HG03442 (cell line): ENCODE data around the gene PTPRN2.

Source experiments
- ATAC-seq: cut with Tn5 transposase; IDR thresholded peaks from one replicate; pipeline ENCODE4 v1.9.1; 2021; ENCODE audit warnings: mild to moderate bottlenecking, moderate library complexity; ENCODE audit not compliant: unreplicated experiment

PTPRN2 gene

DNA sequence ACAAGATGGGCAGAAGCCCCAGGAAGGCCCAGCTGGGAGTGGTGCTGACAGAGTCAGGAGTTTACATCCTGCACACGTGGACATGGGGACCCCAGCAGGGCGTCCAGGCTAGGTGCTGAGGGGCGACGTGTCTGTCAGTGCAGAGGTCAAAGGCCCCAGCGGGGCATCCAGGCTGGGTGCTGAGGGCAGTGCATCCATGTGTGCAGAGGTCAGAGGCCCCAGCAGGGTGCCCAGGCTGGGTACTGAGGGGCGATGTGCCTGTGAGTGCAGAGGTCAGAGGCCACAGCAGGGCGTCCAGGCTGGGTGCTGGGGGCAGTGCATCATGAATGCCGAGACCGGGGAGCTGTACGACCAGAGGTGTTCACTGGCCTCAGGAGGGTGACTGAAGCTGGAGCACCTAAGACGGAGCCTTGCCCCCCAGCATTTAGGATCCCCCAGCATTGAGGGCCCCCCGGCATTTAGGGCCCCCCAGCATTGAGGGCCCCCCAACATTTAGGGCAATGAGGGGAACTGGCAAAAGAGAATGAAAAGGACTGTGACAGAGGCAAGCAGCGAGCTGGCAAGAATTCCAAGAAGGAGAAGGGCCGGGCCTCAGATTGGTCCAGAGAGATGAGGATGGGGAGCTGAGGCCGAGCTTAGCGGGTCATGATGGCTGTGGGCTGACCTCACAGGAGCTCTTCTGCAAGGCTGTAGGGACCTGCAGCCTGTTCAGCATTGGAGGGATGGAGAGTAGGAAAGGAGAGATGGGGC, 474.9 kb downstream of the PTPRN2 start:
- no peak for ATAC-seq

DNA sequence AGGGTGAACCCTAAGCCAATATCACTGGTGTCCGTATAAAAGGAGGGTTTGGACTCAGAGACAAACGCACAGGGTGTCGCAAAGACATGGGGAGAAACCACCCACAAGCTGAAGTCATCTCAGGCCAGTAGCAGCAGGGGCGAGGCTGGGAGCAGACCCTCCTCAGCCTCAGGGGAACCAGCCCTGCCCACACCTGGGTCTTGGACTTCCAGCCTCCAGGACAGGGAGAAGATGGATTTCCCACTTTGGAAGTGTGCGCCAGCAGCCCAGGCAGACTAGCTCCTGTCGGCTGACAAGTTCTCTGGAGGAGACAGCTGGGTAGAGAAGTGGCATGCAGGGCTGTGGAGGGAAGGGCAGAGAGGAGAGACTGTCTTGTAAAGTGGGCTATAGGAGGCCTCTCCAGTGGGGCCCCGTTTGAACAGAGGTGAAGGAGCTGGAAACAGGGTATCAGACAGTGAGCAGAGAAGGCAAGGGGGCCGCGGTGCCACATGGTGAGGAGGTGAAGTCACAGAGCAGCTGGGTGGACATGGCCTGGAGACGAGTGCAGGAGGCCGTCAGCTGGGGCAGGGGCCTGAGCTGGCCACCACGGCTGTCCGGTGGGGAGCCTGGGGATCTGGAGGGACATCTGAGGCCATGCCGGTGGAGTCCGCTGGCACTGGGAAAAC, 475.6 kb downstream of the PTPRN2 start:
- no peak for ATAC-seq

DNA sequence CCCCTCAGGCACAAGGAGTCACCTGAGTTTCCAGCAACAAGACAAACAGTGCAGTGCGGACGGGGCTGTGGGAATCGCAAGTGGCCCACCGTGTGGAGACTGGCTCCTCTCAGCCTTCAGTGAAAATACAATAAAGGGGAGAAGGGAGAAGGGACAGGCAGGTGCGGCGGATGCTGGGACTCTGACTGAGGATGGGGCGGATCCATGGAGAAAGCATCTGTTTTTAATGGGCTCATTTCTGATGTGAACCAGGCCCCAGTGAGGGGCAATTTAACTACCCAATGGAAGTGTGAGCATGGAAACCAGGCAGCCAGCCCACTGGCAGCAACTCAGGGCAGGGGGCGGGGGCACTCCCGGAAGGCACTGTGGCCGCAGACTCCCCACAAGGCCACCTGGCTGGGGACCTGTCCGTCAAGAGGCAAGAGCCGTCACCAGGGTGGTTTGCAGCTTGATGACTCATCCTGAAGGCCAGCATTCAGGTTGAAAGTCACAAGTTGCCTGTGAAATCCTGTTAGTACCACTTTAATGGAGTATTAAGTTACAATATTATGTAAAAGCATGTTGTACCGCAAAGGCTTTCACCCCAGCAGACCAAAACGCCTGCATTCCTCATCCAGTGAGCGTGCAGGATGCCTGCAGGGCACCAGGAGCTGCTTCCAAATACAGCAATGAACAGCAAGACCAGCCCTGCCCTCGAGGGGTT, 476.4 kb downstream of the PTPRN2 start:
- no peak for ATAC-seq

DNA sequence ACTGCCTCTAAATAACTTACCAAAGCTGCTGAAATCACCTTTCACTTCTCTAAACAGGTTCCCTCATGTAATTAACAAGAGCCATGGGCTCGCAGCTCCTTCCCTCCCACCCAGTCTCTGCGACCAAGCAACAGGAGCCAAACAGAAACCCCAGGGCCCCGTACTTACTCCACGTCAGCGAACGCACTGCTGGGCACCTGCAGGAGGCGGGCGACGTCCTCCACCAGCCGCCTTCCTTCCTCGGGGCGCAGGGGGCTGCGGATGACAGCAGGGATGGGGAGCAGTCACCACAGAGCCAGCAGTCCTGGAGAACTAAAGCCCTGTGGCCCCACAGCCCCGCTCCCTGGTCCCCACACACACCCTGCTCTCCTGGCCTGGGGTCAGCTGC, 477.0 kb downstream of the PTPRN2 start:
- no peak for ATAC-seq

DNA sequence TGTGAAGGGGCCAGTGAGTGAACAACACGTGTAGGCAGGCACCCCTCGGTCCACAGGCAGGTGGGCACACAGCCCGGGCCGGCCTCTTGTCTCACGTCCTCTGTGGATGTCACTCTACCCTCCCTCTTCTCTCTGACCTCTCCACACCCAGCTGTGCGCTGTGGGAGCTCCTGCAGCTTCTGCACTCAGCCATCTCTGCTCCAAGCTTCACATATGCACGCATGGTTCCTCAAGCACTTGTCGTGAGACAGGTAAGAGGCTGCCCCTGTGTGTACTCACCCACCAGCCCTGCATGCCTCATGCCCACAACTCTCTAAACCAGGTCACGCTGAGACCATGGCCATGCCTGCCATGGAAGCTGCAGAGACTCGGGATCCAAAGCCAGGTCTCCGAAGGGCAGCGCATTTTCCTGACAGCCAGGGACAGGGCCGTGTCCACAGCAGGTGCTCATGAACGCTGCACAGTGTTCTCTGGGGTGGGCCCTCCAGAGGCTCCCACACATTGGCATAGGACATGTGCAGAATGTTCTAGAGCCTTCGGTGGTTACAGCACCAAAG, 477.5 kb downstream of the PTPRN2 start:
- no peak for ATAC-seq

DNA sequence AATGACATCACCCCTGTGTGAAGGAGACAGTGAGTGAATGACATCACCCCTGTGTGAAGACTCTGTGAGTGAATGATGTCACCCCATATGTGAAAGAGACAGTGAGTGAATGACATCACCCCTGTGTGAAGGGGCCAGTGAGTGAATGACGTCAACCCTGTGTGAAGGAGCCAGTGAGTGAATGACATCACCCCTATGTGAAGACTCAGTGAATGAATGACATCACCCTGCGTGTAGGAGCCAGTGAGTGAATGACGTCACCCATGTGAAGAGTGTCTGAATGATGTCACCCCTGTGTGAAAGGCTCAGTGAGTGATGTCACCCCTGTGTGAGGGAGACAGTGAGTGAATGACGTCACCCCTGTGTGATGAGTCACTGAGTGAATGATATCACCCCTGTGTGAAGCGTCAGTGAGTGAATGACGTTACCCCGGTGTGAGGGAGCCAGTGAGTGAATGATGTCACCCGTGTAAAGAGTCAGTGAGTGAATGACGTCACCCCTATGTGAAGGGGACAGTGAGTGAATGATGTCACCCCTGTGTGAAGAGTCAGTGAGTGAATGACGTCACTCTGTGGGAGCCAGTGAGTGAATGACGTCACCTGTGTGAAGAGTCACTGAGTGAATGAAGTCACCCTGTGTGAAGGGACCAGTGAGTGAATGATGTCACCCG, 478.1 kb downstream of the PTPRN2 start:
- ATAC-seq = no peak

DNA sequence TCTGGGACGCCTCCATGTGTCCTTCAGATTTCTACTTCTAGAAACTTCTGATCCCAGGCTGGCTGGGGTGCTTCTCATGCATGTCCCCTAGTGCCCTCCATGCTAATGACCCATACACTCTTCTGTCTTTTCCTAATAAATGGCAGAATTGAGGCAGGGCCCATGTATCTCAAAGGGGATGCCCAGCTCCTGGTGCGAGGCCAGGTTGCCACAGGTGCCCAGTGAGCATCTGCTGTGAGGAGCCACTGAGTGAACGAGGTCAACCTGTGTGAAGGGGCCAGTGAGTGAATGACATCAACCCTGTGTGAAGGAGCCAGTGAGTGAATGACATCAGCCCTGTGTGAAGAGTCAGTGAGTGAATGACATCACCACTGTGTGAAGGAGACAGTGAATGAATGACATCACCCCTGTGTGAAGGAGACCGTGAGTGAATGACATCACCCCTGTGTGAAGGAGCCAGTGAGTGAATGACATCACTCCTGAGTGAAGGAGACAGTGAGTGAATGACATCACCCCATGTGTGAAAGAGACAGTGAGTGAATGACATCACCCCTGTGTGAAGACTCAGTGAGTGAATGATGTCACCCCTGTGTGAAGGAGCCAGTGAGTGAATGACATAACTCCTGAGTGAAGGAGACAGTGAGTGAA, 478.9 kb downstream of the PTPRN2 start:
- ATAC-seq = no peak

DNA sequence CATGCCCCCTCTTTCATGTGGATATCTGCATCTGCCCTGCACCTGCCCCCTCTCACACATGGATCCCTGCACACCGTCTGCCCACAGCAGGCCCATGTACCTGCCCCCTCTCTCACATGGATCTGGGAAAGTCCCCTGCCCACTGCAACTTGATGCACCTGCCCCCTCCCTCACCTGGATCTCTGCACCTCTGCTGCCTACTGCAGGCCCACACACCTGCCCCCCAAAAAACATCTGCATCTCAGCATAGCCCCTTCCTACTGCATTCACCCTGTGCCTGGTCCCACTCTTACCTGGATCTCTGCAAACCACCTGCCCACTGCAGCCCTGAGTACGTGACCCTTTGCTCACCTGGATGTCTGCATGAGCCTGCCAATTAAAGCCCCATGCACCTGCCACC, 479.8 kb downstream of the PTPRN2 start:
- no peak for ATAC-seq

DNA sequence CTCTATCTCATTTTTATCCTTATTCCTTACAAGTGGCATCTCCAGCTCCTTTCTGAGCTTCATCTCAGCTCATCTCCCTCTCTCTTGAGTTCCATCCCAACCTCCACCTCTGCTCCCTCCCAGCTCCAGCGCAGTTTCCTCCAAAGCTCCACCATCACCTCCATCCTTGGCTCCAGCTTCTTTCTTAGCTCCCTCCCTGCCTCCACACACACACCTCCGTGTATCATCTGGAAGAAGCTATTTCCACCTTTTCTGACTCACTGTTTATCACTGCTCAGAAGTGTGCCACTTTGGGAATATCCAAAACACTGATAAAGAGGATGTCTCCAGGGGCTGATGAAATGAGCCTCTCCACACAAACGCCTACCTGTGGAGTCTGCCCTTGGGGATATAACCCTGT, 481.4 kb downstream of the PTPRN2 start:
- no peak for ATAC-seq

DNA sequence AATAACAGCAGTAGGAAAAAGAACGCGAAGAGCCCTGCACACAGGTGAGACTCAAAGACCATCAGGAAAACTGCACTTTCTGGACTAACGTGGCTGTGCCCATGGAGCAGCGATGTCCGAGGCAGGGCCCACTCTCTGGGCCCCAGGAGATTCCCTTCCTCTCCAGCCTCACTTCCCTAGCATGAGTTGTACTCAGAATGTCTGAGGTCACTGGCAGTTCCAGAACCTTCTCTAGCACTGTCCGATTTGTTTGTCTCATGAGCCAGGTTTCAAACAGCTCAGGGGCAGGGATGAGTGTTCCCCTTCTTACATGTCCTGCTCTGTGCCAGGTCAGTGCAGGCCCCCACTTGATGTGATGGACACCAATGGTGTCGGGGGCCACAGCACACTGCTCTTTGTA, 484.2 kb downstream of the PTPRN2 start:
- ATAC-seq = no peak

DNA sequence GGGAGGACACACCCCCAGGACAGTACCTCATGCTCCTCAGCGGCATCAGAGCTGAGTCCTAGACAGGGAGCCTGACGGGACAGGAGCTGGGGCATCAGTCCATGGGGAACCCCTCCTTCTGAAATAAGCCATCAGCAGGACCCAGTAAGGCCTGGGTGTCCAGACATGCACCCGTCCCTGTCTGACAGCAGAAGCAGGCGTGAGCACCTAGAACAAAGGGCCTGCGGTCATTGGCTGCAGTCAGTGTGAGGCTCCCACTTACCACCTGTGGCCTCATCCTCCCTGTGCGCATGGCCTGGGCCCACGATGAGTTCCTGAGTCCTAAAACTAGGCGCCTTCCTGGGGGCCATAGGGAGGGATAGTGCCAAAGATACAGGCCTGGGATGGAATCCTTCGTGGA, 484.7 kb downstream of the PTPRN2 start:
- no peak for ATAC-seq

DNA sequence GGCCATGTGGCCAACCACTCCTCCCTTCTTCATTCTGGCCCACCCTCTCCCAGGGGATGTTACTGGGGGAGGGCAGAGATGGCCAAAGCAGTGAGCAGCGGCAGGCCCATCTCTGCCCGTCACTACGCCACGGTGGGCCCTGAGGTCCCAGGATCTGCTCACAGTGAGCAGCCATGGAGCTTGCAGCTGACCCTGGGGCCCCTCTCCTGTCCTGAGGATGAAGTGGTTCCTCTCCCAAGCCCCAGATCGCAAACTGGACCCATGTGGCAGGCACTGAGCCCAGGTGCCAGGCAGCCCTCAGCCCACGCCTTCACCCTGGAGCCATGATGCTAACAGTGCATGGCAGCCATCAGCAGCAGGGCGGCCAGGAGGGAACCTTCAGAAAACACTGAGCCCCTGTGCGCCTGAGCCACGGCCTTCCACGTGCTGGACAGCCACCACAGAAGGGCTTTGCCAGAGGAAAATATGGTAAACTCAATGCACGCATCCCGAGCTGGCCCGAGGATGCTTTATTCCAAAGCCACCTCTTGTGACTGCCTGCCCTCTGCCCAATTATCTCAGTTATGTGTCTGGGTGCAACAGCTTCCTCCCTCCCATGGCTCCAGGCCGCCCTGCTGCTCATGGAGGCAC, 485.7 kb downstream of the PTPRN2 start:
- ATAC-seq = no peak

DNA sequence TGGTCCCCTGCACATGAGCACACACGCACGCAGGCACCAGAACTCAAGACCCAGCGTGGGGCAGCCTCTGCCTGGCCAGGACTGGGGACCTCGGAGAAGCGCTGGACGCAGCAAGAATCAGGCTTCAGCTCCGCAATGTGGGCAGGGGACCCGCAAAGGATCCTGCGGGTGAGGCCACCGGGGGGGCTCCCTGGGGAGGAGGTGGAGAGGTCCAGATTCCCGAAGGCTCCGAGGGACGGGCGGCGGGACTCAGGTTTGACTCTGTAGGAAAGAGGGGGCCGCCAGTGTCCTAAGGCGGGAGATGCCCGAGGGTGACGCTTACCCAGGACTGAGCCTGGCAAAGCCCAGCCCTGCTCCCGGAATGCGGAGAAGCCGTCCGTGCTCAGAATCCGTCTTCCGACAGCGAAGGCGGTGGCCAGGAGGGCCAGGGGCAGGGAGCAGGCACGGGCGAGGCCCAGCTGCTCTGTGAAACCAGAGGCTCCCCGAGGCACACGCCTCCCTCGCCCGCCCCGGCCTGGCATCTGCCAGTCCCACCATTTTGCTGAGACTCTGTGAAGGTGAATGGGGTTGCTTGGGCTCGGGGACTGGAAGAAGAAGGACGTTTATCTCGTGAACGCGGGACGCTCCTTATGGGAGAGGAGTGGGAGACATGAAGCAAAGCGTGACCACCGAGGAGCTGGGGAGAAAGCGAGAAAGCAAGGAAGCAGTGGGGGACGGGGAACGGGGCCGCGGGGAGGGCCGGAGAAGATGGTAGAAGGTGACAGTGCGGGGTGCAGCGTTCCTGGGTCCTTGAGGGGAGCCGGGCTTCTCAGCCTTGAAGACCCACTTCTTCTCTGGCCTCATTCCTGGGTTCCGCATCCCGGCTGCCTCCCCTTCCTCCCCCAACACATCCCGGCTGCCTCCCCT, 489.2 kb downstream of the PTPRN2 start:
- no peak for ATAC-seq

DNA sequence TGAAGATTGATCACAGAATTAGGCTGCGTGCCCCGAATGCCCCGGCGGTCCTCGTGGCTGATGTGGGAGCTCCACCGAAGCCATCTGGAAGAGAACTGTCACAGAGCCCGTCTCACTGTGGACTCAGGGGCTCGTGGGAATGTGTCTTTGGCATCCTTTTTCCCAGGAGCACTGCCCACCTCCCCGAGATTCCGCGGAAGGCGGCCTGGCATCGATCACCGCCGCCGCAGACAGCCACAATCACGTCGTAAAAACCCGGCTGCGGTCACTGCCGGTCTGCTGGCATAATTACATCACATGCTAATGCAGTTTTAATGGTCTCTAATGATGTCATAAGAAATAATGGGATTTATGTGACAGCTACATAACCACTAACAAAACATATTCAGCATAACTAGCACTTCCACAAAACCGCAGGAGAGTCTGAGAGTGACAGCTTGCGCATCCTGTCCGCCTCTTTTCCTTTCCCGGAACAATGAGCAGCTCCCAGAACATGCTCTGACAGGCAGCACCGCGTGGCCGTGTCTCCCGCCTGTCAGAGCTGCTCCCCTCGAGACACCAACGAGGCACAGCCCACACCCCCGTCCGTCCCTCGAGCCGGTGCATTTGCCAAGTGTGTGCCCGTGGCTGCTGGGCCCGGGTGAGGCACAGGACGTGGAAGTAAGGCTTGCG, 490.0 kb downstream of the PTPRN2 start:
- ATAC-seq = no peak

DNA sequence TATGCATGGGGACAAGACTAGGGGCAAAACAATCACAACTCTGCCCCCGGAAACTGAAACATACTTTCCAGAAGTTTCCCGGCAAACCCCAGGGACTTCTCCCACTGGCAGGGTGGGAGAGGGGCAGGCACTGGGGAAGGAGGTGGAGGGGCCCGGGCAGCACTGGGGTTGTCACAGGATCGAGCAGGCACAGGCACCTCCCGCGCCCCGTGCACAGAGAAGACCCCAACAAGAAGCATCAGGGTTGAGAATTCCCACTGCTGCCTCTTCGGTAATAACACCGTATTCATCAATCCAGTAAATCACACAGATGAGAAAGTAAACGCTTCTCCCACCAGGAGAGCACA, 490.5 kb downstream of the PTPRN2 start:
- no peak for ATAC-seq

DNA sequence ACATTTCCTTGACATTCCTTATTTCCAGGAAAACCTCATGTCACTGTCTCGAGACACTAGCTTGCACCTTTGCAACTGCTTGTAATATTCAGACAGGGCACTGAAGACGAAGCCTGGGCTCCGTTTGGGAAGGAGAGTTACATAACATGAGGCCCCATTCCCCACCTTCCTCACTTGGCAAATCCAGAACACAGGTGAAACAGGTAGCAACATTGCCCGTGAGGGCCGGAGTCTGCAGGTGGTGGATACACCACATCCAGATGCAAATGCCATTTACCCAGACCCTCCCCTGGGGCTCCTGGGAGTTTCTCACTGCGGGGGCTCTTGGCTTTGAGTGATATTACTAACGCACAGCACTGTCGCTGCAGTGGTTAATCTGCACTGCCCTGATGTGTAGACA, 491.0 kb downstream of the PTPRN2 start:
- ATAC-seq = no peak

DNA sequence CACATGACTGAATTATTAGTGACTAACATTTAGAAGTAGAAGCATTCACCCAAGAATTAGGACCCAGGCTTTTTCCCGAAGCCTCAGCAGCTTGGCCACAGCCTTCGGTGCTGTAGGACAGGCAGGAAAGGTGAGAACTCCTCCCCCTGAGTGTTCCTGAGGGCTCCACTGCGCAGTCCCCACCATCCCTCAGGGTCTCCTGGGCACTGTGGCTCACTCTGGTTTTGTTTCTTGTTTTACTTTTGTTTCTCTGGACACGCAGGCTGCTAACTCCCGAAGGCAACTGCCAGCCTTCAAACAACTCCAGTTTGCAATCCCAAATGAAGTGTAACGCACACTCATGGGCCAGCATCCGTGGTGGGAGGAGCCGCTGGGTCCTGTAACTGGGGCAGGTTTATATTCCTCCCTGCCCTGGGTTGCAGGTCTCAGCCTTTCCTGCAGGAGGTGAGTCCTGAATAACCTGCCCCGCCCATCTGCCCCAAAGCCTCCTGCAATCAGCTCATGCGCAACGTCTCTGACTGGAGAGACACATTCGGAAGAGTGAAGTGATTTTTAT, 492.9 kb downstream of the PTPRN2 start:
- ATAC-seq = no peak

DNA sequence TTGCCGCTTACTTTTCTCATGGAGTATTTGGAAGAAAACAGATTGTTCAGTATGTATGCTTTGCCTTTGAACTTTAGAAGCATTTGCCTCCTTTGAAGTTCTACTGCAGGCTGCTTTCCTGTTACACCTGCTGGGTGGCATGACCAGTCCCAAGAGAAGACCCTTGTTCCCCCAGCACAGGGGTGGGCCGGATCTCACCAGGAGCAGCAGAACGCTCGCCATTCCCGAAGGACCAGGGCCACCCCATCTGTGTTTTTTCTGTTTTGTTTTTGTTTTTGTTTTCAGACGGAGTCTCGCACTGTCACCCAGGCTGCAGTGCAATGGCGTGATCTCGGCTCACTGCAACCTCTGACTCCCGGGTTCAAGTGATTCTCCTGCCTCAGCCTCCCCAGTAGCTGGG, 493.6 kb downstream of the PTPRN2 start:
- no peak for ATAC-seq
